Calu3 (cell line): Measurements from ENCODE around the gene SETD4. TPM values are rescaled to one million over a fixed set of nuclear protein-coding genes. Genes with fewer than 3 reads are reported as not detected.

Experiments used
- BruUV-seq: library from RNA; stranded (reverse); fragments of 400-500 nt; replicated peaks from 2 replicates; lab custom pipeline; 2021; lab: Mats Ljungman, UMichigan
- CTCF ChIA-PET: fragments of 300-600 bp; sonication (Branson Sonifier 250); formaldehyde crosslinking; loops from one replicate; lab custom pipeline; 2022; ENCODE audit warnings: antibody characterized with exemption; lab: Charles Lee
- DNase-seq: peaks from one replicate; pipeline ENCODE4 v3.0.0; 2022
- H3K27ac Mint-ChIP-seq: one replicate; pipeline ENCODE4 v1.8.0; 2022; ENCODE audit warnings: mixed read lengths; ENCODE audit not compliant: unreplicated experiment
- H3K27me3 Mint-ChIP-seq: one replicate; pipeline ENCODE4 v1.8.0; 2022; ENCODE audit warnings: mixed read lengths; ENCODE audit not compliant: unreplicated experiment
- H3K36me3 Mint-ChIP-seq: one replicate; pipeline ENCODE4 v1.8.0; 2022; ENCODE audit warnings: mild to moderate bottlenecking, moderate library complexity, mixed read lengths; ENCODE audit not compliant: insufficient read depth, unreplicated experiment
- H3K4me1 Mint-ChIP-seq: one replicate; pipeline ENCODE4 v1.8.0; 2022; ENCODE audit warnings: mild to moderate bottlenecking, low read depth, mixed read lengths; ENCODE audit not compliant: unreplicated experiment
- H3K4me3 Mint-ChIP-seq: one replicate; pipeline ENCODE4 v1.8.0; 2022; ENCODE audit warnings: mild to moderate bottlenecking, low read depth, moderate library complexity, mixed read lengths; ENCODE audit not compliant: unreplicated experiment
- H3K9me3 Mint-ChIP-seq: one replicate; pipeline ENCODE4 v1.8.0; 2022; ENCODE audit warnings: low read depth, mixed read lengths; ENCODE audit not compliant: unreplicated experiment
- intact Hi-C: fragments of 100-400 bp; cut with micrococcal nuclease; formaldehyde crosslinking; loops from one replicate; pipeline ENCODE4 v1.10.0; 2022; ENCODE audit not compliant: unreplicated experiment
- total RNA-seq: library from RNA; stranded (reverse); gene quantifications from 2 replicates; pipeline ENCODE4 v1.2.3, GENCODE V29; 2022
- TF ChIP-seq, protein P1 (sequence below): fragments of 200-600 bp; IDR thresholded peaks from one replicate; pipeline ENCODE4 v1.8.0; 2022; ENCODE audit warnings: antibody characterized with exemption; ENCODE audit not compliant: unreplicated experiment

SETD4 gene
- total RNA-seq, 1 experiment from 2014 or later: 24.7 TPM

- no peaks in the 10 kb centered on the region for H3K9me3 Mint-ChIP-seq
- H3K27ac Mint-ChIP-seq: no peak overlapping the region
These were observed 21.4 kb downstream of the SETD4 start for GRCh38 chr21:36038701-36039497.

GRCh38 chr21:36035381-36035791 is 24.9 kb downstream of the SETD4 start:
- CTCF ChIA-PET: interaction anchor here (0.6 to 0.8 kb wide), 2 partner anchors 78 to 1142 kb away, joined by 3 to 7 read pairs; no protein-coding TSS in a partner anchor
- TF ChIP-seq, protein P1, sequence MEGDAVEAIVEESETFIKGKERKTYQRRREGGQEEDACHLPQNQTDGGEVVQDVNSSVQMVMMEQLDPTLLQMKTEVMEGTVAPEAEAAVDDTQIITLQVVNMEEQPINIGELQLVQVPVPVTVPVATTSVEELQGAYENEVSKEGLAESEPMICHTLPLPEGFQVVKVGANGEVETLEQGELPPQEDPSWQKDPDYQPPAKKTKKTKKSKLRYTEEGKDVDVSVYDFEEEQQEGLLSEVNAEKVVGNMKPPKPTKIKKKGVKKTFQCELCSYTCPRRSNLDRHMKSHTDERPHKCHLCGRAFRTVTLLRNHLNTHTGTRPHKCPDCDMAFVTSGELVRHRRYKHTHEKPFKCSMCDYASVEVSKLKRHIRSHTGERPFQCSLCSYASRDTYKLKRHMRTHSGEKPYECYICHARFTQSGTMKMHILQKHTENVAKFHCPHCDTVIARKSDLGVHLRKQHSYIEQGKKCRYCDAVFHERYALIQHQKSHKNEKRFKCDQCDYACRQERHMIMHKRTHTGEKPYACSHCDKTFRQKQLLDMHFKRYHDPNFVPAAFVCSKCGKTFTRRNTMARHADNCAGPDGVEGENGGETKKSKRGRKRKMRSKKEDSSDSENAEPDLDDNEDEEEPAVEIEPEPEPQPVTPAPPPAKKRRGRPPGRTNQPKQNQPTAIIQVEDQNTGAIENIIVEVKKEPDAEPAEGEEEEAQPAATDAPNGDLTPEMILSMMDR: no peak
- Mint-ChIP-seq H3K27me3 (no peaks in the 10 kb centered on the region), H3K9me3 (no peaks in the 10 kb centered on the region), H3K36me3 (peaks cover 9% of the 10 kb centered on the region), H3K4me3 (no peak overlapping the region), H3K27ac (no peak overlapping the region), H3K4me1 (no peaks in the 10 kb centered on the region)
- no peak for DNase-seq
- intact Hi-C loops: no loop called here
- BruUV-seq: no TSS peak

More at GRCh38 chr21:36038701-36039497, 21.4 kb downstream of the SETD4 start:
- no peaks in the 10 kb centered on the region for H3K4me1 Mint-ChIP-seq
- peaks cover 9% of the 10 kb centered on the region for H3K36me3 Mint-ChIP-seq
- no peak overlapping the region for H3K4me3 Mint-ChIP-seq
- DNase-seq: no peak
- CTCF ChIA-PET: no interaction called here
- no peaks in the 10 kb centered on the region for H3K27me3 Mint-ChIP-seq
- TF ChIP-seq, protein P1: no peak
- intact Hi-C loops: no loop called here
- no TSS peak for BruUV-seq

- Mint-ChIP-seq H3K4me1 (no peaks in the 10 kb centered on the region), H3K27me3 (no peaks in the 10 kb centered on the region), H3K4me3 (no peak overlapping the region), H3K27ac (no peak overlapping the region), H3K36me3 (peaks cover 9% of the 10 kb centered on the region), H3K9me3 (no peaks in the 10 kb centered on the region)
- intact Hi-C loops: no loop called here
- no peak for DNase-seq
- BruUV-seq: no TSS peak
- TF ChIP-seq, protein P1: no peak
- CTCF ChIA-PET: interaction anchor here (0.6 kb wide), 1 partner anchor 374 kb away, joined by 3 read pairs; no protein-coding TSS in a partner anchor
These were observed 26.0 kb downstream of the SETD4 start for GRCh38 chr21:36034211-36034913.

GRCh38 chr21:36032647-36033406 is 27.5 kb downstream of the SETD4 start:
- no peak for DNase-seq
- H3K36me3 Mint-ChIP-seq: peaks cover 9% of the 10 kb centered on the region
- intact Hi-C loops: no loop called here
- H3K4me3 Mint-ChIP-seq: no peak overlapping the region
- H3K27me3 Mint-ChIP-seq: no peaks in the 10 kb centered on the region
- no peak overlapping the region for H3K27ac Mint-ChIP-seq
- no peaks in the 10 kb centered on the region for H3K9me3 Mint-ChIP-seq
- CTCF ChIA-PET: no interaction called here
- BruUV-seq: no TSS peak
- H3K4me1 Mint-ChIP-seq: no peaks in the 10 kb centered on the region
- TF ChIP-seq, protein P1: no peak
